ENCODE measurements around the gene SH3PXD2B.

Gene SH3PXD2B

DNA sequence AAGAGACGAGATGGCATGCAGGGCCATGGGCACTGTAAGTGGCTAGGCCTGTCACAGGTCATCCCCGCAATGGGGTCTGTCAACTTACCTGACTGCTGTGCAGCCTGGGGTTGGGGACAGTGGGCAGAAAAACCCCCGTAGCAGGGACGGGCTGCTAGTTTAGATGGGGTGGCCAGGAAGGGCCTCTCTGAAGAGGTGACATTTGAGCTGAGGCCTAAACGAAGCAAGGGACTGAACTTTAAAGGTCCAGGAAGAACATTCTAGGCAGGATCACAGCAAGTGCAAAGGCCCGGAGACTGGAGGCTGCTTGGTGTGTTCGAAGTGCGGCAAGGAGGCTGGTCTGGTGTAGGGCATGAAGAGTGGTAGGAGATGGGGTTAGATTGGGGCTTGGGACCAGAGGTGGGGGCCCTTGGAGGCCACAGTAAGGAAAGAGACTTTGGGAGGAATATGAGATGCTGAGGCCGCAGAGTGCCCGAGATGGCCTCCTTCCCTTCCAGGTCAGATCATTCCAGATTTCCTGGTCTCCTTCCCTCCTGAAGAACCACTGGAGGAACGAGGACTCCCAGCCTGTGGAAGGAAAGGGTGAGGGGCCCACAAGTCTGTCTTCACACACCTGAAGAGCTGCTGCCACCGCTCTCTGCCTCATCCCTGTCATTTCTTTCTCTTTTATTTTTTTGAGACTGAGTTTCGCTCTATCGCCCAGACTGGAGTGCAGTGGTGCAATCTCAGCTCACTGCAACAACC, 37.9 kb upstream of the SH3PXD2B start:
- no peak overlapping the region for H2AFZ ChIP-seq (ENCODE audit: low read depth, low read length)
- H3K4ac ChIP-seq (ENCODE audit: low read depth in 1 of 2, low read length in 2 of 2), result no peak overlapping the region
- no peak overlapping the region for H3K27ac ChIP-seq (ENCODE audit: low read length, poor library complexity, severe bottlenecking)
- no peak overlapping the region for H3K23ac ChIP-seq (ENCODE audit: low read length in 2 of 2)
- H3K4me1 ChIP-seq (ENCODE audit: control insufficient read depth, insufficient read depth, low read depth, low read length), result peaks cover 2% of the 10 kb centered on the region
- peaks cover 37 to 40% of the 10 kb centered on the region in 2 experiments for H3K27me3 ChIP-seq (ENCODE audit: control insufficient read depth in 1 of 2, insufficient read depth in 1 of 2, low read length in 2 of 2)
- no peaks in the 10 kb centered on the region for H3K79me1 ChIP-seq (replicated peaks; ENCODE audit: low read length, poor library complexity, severe bottlenecking)
- no peak overlapping the region for H3K9ac ChIP-seq (ENCODE audit: low read length)
- no peak overlapping the region for H2BK12ac ChIP-seq (ENCODE audit: low read length in 2 of 2)
- H2BK5ac ChIP-seq (ENCODE audit: low read depth, low read length, poor library complexity, severe bottlenecking), result no peak overlapping the region
- H3K36me3 ChIP-seq (ENCODE audit: control insufficient read depth in 1 of 2, insufficient read depth in 2 of 2, low read depth in 1 of 2, low read length in 2 of 2), result no peaks in the 10 kb centered on the region
- H3K4me3 ChIP-seq (ENCODE audit: insufficient read depth in 1 of 2, low read depth in 1 of 2, low read length in 2 of 2), result no peak overlapping the region
- no peak overlapping the region for H4K8ac ChIP-seq (ENCODE audit: low read length)
- no peak overlapping the region for H2BK120ac ChIP-seq (ENCODE audit: low read depth, low read length)
- DNase-seq, result no peak
- no peak overlapping the region for H2BK15ac ChIP-seq (ENCODE audit: low read depth, poor library complexity, severe bottlenecking)
- 90% methylated on average over 12 of the region's 14 CpGs for WGBS
- H3K18ac ChIP-seq (ENCODE audit: low read depth in 1 of 2, low read length in 2 of 2), result no peak overlapping the region
- H3K14ac ChIP-seq (ENCODE audit: low read length in 2 of 2), result no peak overlapping the region
- no peaks in the 10 kb centered on the region for H3K9me3 ChIP-seq (ENCODE audit: control insufficient read depth, low read length)
- no peak overlapping the region for H2AK5ac ChIP-seq (ENCODE audit: low read length, severe bottlenecking)
- H3K4me2 ChIP-seq (ENCODE audit: low read length, poor library complexity, severe bottlenecking), result no peak overlapping the region
- H4K91ac ChIP-seq (ENCODE audit: low read length), result no peak overlapping the region

DNA sequence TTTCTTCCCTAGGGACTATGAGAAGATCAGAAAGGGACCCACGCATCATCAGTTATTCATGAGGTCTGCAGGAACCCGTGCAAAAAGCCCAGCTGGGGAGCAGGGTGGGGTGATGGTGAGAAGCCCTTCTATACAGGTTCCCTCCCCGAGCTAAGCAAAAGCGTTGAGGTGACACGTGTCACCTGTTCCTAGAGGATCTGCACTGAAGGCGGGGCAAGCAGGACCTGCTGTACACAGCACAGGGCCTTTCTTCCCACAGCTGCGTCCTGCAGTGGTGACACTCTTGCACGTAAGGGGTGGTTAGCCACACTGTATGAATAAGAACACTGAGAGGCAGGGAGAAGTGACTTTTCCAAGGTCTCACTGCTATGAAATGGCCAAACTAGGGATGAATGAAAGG, 37.2 kb upstream of the SH3PXD2B start:
- H3K27me3 ChIP-seq (ENCODE audit: control insufficient read depth in 1 of 2, insufficient read depth in 1 of 2, low read length in 2 of 2), result peaks cover 32 to 39% of the 10 kb centered on the region in 2 experiments
- no peak overlapping the region for H3K4me2 ChIP-seq (ENCODE audit: low read length, poor library complexity, severe bottlenecking)
- 84% methylated on average over 8 of the region's 8 CpGs for WGBS
- H3K9me3 ChIP-seq (ENCODE audit: control insufficient read depth, low read length), result no peaks in the 10 kb centered on the region
- no peak overlapping the region for H2BK15ac ChIP-seq (ENCODE audit: low read depth, poor library complexity, severe bottlenecking)
- H2BK12ac ChIP-seq (ENCODE audit: low read length in 2 of 2), result no peak overlapping the region
- H3K9ac ChIP-seq (ENCODE audit: low read length), result no peak overlapping the region
- no peak overlapping the region for H2BK120ac ChIP-seq (ENCODE audit: low read depth, low read length)
- no peak overlapping the region for H4K91ac ChIP-seq (ENCODE audit: low read length)
- no peak overlapping the region for H3K4ac ChIP-seq (ENCODE audit: low read depth in 1 of 2, low read length in 2 of 2)
- no peak overlapping the region for H3K27ac ChIP-seq (ENCODE audit: low read length, poor library complexity, severe bottlenecking)
- H4K8ac ChIP-seq (ENCODE audit: low read length), result no peak overlapping the region
- H3K4me1 ChIP-seq (ENCODE audit: control insufficient read depth, insufficient read depth, low read depth, low read length), result peaks cover 2% of the 10 kb centered on the region
- no peak overlapping the region for H3K18ac ChIP-seq (ENCODE audit: low read depth in 1 of 2, low read length in 2 of 2)
- no peaks in the 10 kb centered on the region for H3K36me3 ChIP-seq (ENCODE audit: control insufficient read depth in 1 of 2, insufficient read depth in 2 of 2, low read depth in 1 of 2, low read length in 2 of 2)
- no peak overlapping the region for H2AFZ ChIP-seq (ENCODE audit: low read depth, low read length)
- H2AK5ac ChIP-seq (ENCODE audit: low read length, severe bottlenecking), result no peak overlapping the region
- H2BK5ac ChIP-seq (ENCODE audit: low read depth, low read length, poor library complexity, severe bottlenecking), result no peak overlapping the region
- H3K79me1 ChIP-seq (replicated peaks; ENCODE audit: low read length, poor library complexity, severe bottlenecking), result no peaks in the 10 kb centered on the region
- no peak overlapping the region for H3K14ac ChIP-seq (ENCODE audit: low read length in 2 of 2)
- H3K4me3 ChIP-seq (ENCODE audit: insufficient read depth in 1 of 2, low read depth in 1 of 2, low read length in 2 of 2), result no peak overlapping the region
- no peak overlapping the region for H3K23ac ChIP-seq (ENCODE audit: low read length in 2 of 2)
- no peak for DNase-seq

DNA sequence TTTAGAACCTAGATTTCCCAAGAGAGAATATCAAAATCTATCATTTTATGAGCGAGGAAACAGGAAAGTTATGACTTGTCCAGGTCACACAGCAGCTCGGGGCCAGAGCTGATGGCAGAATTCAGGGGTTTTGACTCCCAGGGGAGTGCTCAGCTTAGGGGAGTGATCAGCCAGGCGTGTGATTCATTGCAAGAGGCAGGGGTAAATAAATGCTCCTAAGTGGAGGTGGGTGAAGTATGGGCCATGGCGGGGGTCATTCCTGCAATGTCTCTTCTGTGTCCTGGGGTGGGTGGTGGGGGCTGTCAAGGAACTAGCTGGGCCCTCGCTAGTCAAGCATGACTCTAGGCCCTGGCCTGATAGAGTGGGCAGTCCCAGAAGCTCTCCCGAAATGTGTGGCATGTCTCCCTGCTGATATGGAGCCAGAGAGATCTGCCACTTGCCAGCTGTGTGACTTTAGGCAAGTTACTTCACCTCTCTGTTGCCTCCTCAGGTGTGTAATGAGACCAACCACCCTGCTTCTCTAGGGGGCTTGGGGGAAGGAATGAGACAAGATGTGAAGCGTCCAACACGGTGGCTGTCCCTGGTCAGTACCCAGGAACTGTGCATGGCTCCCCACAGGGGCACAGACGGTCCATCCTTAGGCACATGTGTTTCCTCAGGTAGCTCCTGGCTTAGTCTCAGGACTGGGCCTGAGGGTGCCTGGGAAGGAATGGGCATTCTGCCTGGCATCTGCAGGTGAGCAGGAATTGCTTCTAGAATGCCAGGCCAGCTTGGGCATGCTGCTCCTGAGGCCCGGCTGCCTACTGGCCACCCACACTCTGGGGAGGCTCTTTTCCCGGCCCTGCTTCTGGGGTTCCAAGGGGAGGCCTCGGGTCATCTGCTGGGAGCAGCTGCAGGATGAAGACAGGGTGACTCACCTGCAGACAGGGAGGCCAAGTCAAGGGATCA, 36.5 kb upstream of the SH3PXD2B start:
- Histone ChIP-seq H3K9ac (ENCODE audit: low read length) (no peak overlapping the region), H4K8ac (ENCODE audit: low read length) (no peak overlapping the region), H3K9me3 (ENCODE audit: control insufficient read depth, low read length) (no peaks in the 10 kb centered on the region), H3K27ac (ENCODE audit: low read length, poor library complexity, severe bottlenecking) (no peak overlapping the region), H4K91ac (ENCODE audit: low read length) (no peak overlapping the region), H3K27me3 (ENCODE audit: control insufficient read depth in 1 of 2, insufficient read depth in 1 of 2, low read length in 2 of 2) (peaks cover 28 to 39% of the 10 kb centered on the region in 2 experiments), H3K4ac (ENCODE audit: low read depth in 1 of 2, low read length in 2 of 2) (no peak overlapping the region), H2BK12ac (ENCODE audit: low read length in 2 of 2) (no peak overlapping the region), H3K4me1 (ENCODE audit: control insufficient read depth, insufficient read depth, low read depth, low read length) (peaks cover 2% of the 10 kb centered on the region), H2BK15ac (ENCODE audit: low read depth, poor library complexity, severe bottlenecking) (no peak overlapping the region), H3K4me3 (ENCODE audit: insufficient read depth in 1 of 2, low read depth in 1 of 2, low read length in 2 of 2) (no peak overlapping the region), H3K23ac (ENCODE audit: low read length in 2 of 2) (no peak overlapping the region), H3K36me3 (ENCODE audit: control insufficient read depth in 1 of 2, insufficient read depth in 2 of 2, low read depth in 1 of 2, low read length in 2 of 2) (no peaks in the 10 kb centered on the region), H3K4me2 (ENCODE audit: low read length, poor library complexity, severe bottlenecking) (no peak overlapping the region), H3K79me1 (replicated peaks; ENCODE audit: low read length, poor library complexity, severe bottlenecking) (no peaks in the 10 kb centered on the region), H3K14ac (ENCODE audit: low read length in 2 of 2) (no peak overlapping the region), H2BK5ac (ENCODE audit: low read depth, low read length, poor library complexity, severe bottlenecking) (no peak overlapping the region), H2AFZ (ENCODE audit: low read depth, low read length) (no peak overlapping the region), H2AK5ac (ENCODE audit: low read length, severe bottlenecking) (no peak overlapping the region), H3K18ac (ENCODE audit: low read depth in 1 of 2, low read length in 2 of 2) (no peak overlapping the region), H2BK120ac (ENCODE audit: low read depth, low read length) (no peak overlapping the region)
- DNase-seq, result no peak
- 79% methylated on average over 12 of the region's 12 CpGs for WGBS

DNA sequence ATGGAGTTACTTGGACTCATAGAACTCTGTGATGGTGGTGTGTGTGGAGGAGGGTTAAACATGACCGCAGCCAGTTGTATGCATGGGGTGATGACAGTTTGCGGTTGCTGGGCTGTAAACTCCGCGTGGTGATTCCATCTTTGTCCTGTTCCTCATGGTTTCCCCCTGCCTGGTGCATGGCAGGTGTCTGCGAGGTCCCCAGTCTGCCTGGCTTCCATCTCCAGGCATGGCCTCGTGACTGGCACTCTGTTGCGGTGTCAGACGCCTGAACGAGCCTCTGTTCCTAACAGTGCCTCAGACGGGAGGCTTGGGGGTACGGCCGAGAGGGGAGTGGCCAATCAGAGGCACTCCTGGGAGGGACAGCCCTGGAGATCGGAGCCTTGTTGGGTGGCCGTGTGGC, 33.9 kb upstream of the SH3PXD2B start:
- Histone ChIP-seq H2BK15ac (ENCODE audit: low read depth, poor library complexity, severe bottlenecking) (no peak overlapping the region), H2BK12ac (ENCODE audit: low read length in 2 of 2) (no peak overlapping the region), H3K4me2 (ENCODE audit: low read length, poor library complexity, severe bottlenecking) (no peak overlapping the region), H3K79me1 (replicated peaks; ENCODE audit: low read length, poor library complexity, severe bottlenecking) (no peaks in the 10 kb centered on the region), H3K27me3 (ENCODE audit: control insufficient read depth in 1 of 2, insufficient read depth in 1 of 2, low read length in 2 of 2) (peaks cover 18 to 22% of the 10 kb centered on the region in 2 experiments), H3K14ac (ENCODE audit: low read length in 2 of 2) (no peak overlapping the region), H3K4me3 (ENCODE audit: insufficient read depth in 1 of 2, low read depth in 1 of 2, low read length in 2 of 2) (no peak overlapping the region), H3K23ac (ENCODE audit: low read length in 2 of 2) (no peak overlapping the region), H2BK120ac (ENCODE audit: low read depth, low read length) (no peak overlapping the region), H3K9me3 (ENCODE audit: control insufficient read depth, low read length) (no peaks in the 10 kb centered on the region), H2BK5ac (ENCODE audit: low read depth, low read length, poor library complexity, severe bottlenecking) (no peak overlapping the region), H3K9ac (ENCODE audit: low read length) (no peak overlapping the region), H2AFZ (ENCODE audit: low read depth, low read length) (no peak overlapping the region), H4K8ac (ENCODE audit: low read length) (no peak overlapping the region), H3K4ac (ENCODE audit: low read depth in 1 of 2, low read length in 2 of 2) (no peak overlapping the region), H3K18ac (ENCODE audit: low read depth in 1 of 2, low read length in 2 of 2) (no peak overlapping the region), H3K4me1 (ENCODE audit: control insufficient read depth, insufficient read depth, low read depth, low read length) (peaks cover 4% of the 10 kb centered on the region), H2AK5ac (ENCODE audit: low read length, severe bottlenecking) (no peak overlapping the region), H4K91ac (ENCODE audit: low read length) (no peak overlapping the region), H3K36me3 (ENCODE audit: control insufficient read depth in 1 of 2, insufficient read depth in 2 of 2, low read depth in 1 of 2, low read length in 2 of 2) (no peaks in the 10 kb centered on the region), H3K27ac (ENCODE audit: low read length, poor library complexity, severe bottlenecking) (no peak overlapping the region)
- DNase-seq, result no peak
- WGBS, result 90% methylated on average over 14 of the region's 14 CpGs
